Thyroid gland (tissue), 4 donors: ENCODE measurements around the gene PLEKHG7. TPM values are rescaled to one million over a fixed set of nuclear protein-coding genes. Genes with fewer than 3 reads are reported as not detected.
"Not testable (repeated sequence)": the region's sequence is repeated elsewhere in the genome, so short reads cannot be mapped to it uniquely, and the experiment has no call there.

ENCODE experiments used
- DNase-seq, 2 donors: peaks; one replicate each; pipeline ENCODE4 v3.0.0-alpha.2; 2019
- H3K27ac ChIP-seq, 3 donors: fragments of 200-600 bp; sonication (generic); 1 replicate in 2 of 3; 2 replicates in 1 of 3; pipeline ENCODE4 v1.5.1; 2016 to 2019; ENCODE audit warnings: mild to moderate bottlenecking in 1 of 3, moderate library complexity in 1 of 3
- H3K27me3 ChIP-seq: fragments of 200-600 bp; sonication (generic); one replicate; pipeline ENCODE4 v1.5.1; 2019
- H3K36me3 ChIP-seq, 2 donors: fragments of 200-600 bp; sonication (generic); one replicate each; pipeline ENCODE4 v1.5.1; 2016 to 2019
- H3K4me1 ChIP-seq, 2 donors: fragments of 200-600 bp; sonication (generic); one replicate each; pipeline ENCODE4 v1.5.1; 2017 to 2019
- H3K4me3 ChIP-seq, 3 donors: fragments of 200-600 bp; sonication (generic); replicated peaks in 1 of 3; 1 replicate in 2 of 3; 2 replicates in 1 of 3; pipeline ENCODE4 v1.5.1; 2016; ENCODE audit warnings: mild to moderate bottlenecking in 1 of 3
- H3K9me3 ChIP-seq: fragments of 200-600 bp; sonication (generic); one replicate; pipeline ENCODE4 v1.5.1; 2017
- CTCF ChIP-seq, 6 experiments: fragments of 200-600 bp in 3 of 6; fragments of 450-650 bp in 3 of 6; sonication (generic) in 3 of 6; IDR thresholded peaks; one replicate each; pipeline ENCODE4 v1.5.1; 2016 to 2019; ENCODE audit warnings: antibody characterized with exemption in 6 of 6, mild to moderate bottlenecking in 2 of 6, inconsistent platforms in 1 of 6, moderate library complexity in 1 of 6
- POLR2A ChIP-seq, 2 donors: fragments of 450-650 bp; IDR thresholded peaks; one replicate each; pipeline ENCODE4 v1.6.1; 2017; ENCODE audit warnings: antibody characterized with exemption in 2 of 2, mild to moderate bottlenecking in 2 of 2, moderate library complexity in 1 of 2
- WGBS, 2 donors: methylation state at CpG; one replicate each; pipeline ENCODE4 v1.1.5; 2017; 5-methylcytosine and 5-hydroxymethylcytosine counted together
- intact Hi-C: fragments of 100-400 bp; cut with DNase I; formaldehyde crosslinking; loops from one replicate; pipeline ENCODE4 v1.15.1; 2023
- total RNA-seq, 4 donors: library from RNA; depleted of rRNA; stranded (reverse); fragments of >200 nt; gene quantifications; one replicate each; pipeline ENCODE4 v1.2.3, GENCODE V29; 2016

The PLEKHG7 gene
- total RNA-seq, 4 donors from 2014 or later, result not detected

- Histone ChIP-seq H3K36me3 (peaks cover 0 to 13% of the 10 kb centered on the region in 2 donors), H3K4me3 (no peak overlapping the region), H3K9me3 (no peaks in the 10 kb centered on the region), H3K27me3 (no peaks in the 10 kb centered on the region), H3K4me1 (no peaks in the 10 kb centered on the region), H3K27ac (no peak overlapping the region)
- TF ChIP-seq POLR2A (IDR thresholded peaks at IDR 0.05) (no peak), CTCF (IDR thresholded peaks at IDR 0.05) (no peak)
- WGBS, 2 donors, result 63 to 80% methylated on average over 1 of the region's 1 CpG
- intact Hi-C loops, result no loop called here
- DNase-seq, result no peak
These were observed 77.1 kb downstream of the PLEKHG7 start for GRCh38 chr12:92779902-92780301.

- H3K36me3 ChIP-seq, result peaks cover 0 to 4% of the 10 kb centered on the region in 2 donors
- H3K4me1 ChIP-seq, result no peaks in the 10 kb centered on the region
- no peak overlapping the region for H3K4me3 ChIP-seq
- TF ChIP-seq POLR2A (IDR thresholded peaks at IDR 0.05), result no peak
- intact Hi-C loops, result no loop called here
- no peaks in the 10 kb centered on the region for H3K9me3 ChIP-seq
- no peaks in the 10 kb centered on the region for H3K27me3 ChIP-seq
- H3K27ac ChIP-seq, result no peak overlapping the region
- DNase-seq, result no peak
- 71 to 78% methylated on average over 1 of the region's 1 CpG for WGBS, 2 donors
These were observed 81.6 kb downstream of the PLEKHG7 start for GRCh38 chr12:92784356-92784755.

- Histone ChIP-seq H3K4me3 (no peak overlapping the region), H3K9me3 (no peaks in the 10 kb centered on the region), H3K27ac (no peak overlapping the region), H3K4me1 (no peaks in the 10 kb centered on the region), H3K36me3 (peaks cover 0 to 4% of the 10 kb centered on the region in 2 donors), H3K27me3 (no peaks in the 10 kb centered on the region)
- WGBS, 2 donors, result 82 to 84% methylated on average over 1 of the region's 1 CpG
- intact Hi-C loops, result no loop called here
- TF ChIP-seq CTCF (IDR thresholded peaks at IDR 0.05), result peak in 4 of 6 experiments; percentile 43 to 65 (median 62)
- TF ChIP-seq POLR2A (IDR thresholded peaks at IDR 0.05), result no peak
- DNase-seq, result peak in 1 of 2 donors; percentile 8
These were observed 82.2 kb downstream of the PLEKHG7 start for GRCh38 chr12:92784797-92785562.

- intact Hi-C loops, result no loop called here
- no peaks in the 10 kb centered on the region for H3K9me3 ChIP-seq
- no peak for DNase-seq
- peaks cover 0 to 4% of the 10 kb centered on the region in 2 donors for H3K36me3 ChIP-seq
- H3K4me3 ChIP-seq, result no peak overlapping the region
- 91 to 98% methylated on average over 1 of the region's 1 CpG for WGBS, 2 donors
- H3K27me3 ChIP-seq, result no peaks in the 10 kb centered on the region
- TF ChIP-seq CTCF (IDR thresholded peaks at IDR 0.05) (no peak), POLR2A (IDR thresholded peaks at IDR 0.05) (no peak)
- H3K4me1 ChIP-seq, result no peaks in the 10 kb centered on the region
- H3K27ac ChIP-seq, result no peak overlapping the region
These were observed 82.8 kb downstream of the PLEKHG7 start for GRCh38 chr12:92785563-92785950.

- WGBS, 2 donors, result 94 to 97% methylated on average over 1 of the region's 1 CpG
- Histone ChIP-seq H3K9me3 (no peaks in the 10 kb centered on the region), H3K4me3 (no peak overlapping the region), H3K4me1 (no peaks in the 10 kb centered on the region), H3K27ac (no peak overlapping the region), H3K27me3 (no peaks in the 10 kb centered on the region), H3K36me3 (peaks cover 0 to 3% of the 10 kb centered on the region in 2 donors)
- intact Hi-C loops, result no loop called here
- DNase-seq, result no peak
- TF ChIP-seq POLR2A (IDR thresholded peaks at IDR 0.05), result no peak
- no peak for TF ChIP-seq CTCF (IDR thresholded peaks at IDR 0.05)
These were observed 83.3 kb downstream of the PLEKHG7 start for GRCh38 chr12:92786045-92786444.

- H3K27me3 ChIP-seq, H3K27ac ChIP-seq, H3K36me3 ChIP-seq, H3K4me3 ChIP-seq, H3K4me1 ChIP-seq, DNase-seq, intact Hi-C loops, H3K9me3 ChIP-seq: not testable (repeated sequence)
- WGBS, 2 donors, result 98% methylated on average over 5 of the region's 5 CpGs
These were observed 91.6 kb downstream of the PLEKHG7 start for GRCh38 chr12:92794356-92794755.
